Mesothelial cell of epicardium (in vitro differentiated cells): Measurements from ENCODE around the gene RNF152. TPM values are rescaled to one million over a fixed set of nuclear protein-coding genes. Genes with fewer than 3 reads are reported as not detected.

Experiments
- DNase-seq, 2 experiments: peaks; one replicate each; pipeline ENCODE4 v3.0.0; 2021; ENCODE audit warnings: low spot score in 2 of 2; ENCODE audit not compliant: unreplicated experiment in 2 of 2
- H3K27ac Mint-ChIP-seq: 2 replicates; pipeline ENCODE4 v1.8.0; 2021; ENCODE audit warnings: mixed read lengths
- H3K27me3 Mint-ChIP-seq: 2 replicates; pipeline ENCODE4 v1.8.0; 2021; ENCODE audit warnings: low read depth, mixed read lengths
- H3K36me3 Mint-ChIP-seq: 2 replicates; pipeline ENCODE4 v1.8.0; 2021; ENCODE audit warnings: mixed read lengths
- H3K4me1 Mint-ChIP-seq: 2 replicates; pipeline ENCODE4 v1.8.0; 2021; ENCODE audit warnings: mixed read lengths
- H3K4me3 Mint-ChIP-seq: 2 replicates; pipeline ENCODE4 v1.8.0; 2021; ENCODE audit warnings: mild to moderate bottlenecking, moderate library complexity, mixed read lengths
- H3K9me3 Mint-ChIP-seq: 2 replicates; pipeline ENCODE4 v1.8.0; 2021; ENCODE audit warnings: mixed read lengths
- total RNA-seq: library from RNA; stranded (reverse); gene quantifications from 3 replicates; pipeline ENCODE4 v1.2.1, GENCODE V29; 2021
- TF ChIP-seq, protein P1 (sequence below): fragments of 200-600 bp; sonication (generic); IDR thresholded peaks from one replicate; pipeline ENCODE4 v1.5.0; 2021; ENCODE audit warnings: antibody characterized with exemption; ENCODE audit not compliant: unreplicated experiment

The RNF152 gene
- total RNA-seq, 1 donor from 2014 or later = 28.6 TPM

DNA sequence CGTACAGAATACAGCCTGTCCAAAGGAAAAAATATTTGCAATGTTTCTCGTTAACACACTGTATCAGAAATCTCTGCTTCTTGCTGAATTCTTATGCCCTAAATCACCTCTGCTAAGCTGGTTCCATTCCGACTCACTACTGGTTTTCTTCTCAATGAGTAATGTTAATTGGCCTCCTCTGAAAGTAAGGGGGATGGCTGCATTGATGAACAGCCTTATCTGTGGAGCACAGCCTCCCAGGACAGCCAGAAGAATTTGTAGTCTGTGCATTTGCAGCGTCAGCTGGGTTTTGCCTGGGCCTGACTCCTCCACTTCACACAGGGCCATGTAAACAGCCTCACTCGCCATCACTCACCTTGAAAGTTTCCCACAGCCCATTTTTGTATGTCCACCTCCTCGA, 127.7 kb downstream of the RNF152 start:
- TF ChIP-seq, protein P1, sequence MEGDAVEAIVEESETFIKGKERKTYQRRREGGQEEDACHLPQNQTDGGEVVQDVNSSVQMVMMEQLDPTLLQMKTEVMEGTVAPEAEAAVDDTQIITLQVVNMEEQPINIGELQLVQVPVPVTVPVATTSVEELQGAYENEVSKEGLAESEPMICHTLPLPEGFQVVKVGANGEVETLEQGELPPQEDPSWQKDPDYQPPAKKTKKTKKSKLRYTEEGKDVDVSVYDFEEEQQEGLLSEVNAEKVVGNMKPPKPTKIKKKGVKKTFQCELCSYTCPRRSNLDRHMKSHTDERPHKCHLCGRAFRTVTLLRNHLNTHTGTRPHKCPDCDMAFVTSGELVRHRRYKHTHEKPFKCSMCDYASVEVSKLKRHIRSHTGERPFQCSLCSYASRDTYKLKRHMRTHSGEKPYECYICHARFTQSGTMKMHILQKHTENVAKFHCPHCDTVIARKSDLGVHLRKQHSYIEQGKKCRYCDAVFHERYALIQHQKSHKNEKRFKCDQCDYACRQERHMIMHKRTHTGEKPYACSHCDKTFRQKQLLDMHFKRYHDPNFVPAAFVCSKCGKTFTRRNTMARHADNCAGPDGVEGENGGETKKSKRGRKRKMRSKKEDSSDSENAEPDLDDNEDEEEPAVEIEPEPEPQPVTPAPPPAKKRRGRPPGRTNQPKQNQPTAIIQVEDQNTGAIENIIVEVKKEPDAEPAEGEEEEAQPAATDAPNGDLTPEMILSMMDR = no peak
- Mint-ChIP-seq H3K36me3 (no peaks in the 10 kb centered on the region), H3K4me1 (peaks cover 23% of the 10 kb centered on the region), H3K27me3 (no peaks in the 10 kb centered on the region), H3K4me3 (no peak overlapping the region), H3K9me3 (peaks cover 3% of the 10 kb centered on the region), H3K27ac (peak overlapping the region; percentile 43)
- no peak for DNase-seq

DNA sequence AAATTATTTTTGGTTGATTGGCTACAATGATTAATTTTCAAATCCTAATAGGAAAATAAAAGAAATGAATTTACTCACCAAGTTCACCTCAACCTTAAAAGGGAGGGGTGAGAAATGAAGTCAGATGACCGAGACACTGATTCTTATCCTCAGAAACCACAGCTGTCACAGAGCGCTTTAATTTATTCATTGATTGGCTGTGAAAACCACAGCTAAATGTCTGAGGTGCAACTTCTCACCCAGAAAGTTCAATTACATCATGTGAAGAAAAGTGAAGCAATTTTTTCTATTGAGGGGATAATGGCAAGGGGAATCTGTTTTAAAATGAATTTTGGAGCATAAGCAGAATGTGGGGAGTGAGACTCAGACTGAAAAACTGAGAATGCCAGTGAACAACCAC, 128.4 kb downstream of the RNF152 start:
- H3K36me3 Mint-ChIP-seq = no peaks in the 10 kb centered on the region
- peaks cover 4% of the 10 kb centered on the region for H3K9me3 Mint-ChIP-seq
- peaks cover 23% of the 10 kb centered on the region for H3K4me1 Mint-ChIP-seq
- H3K4me3 Mint-ChIP-seq = no peak overlapping the region
- DNase-seq = no peak
- H3K27me3 Mint-ChIP-seq = no peaks in the 10 kb centered on the region
- TF ChIP-seq, protein P1 = no peak
- peak overlapping the region; percentile 30 for H3K27ac Mint-ChIP-seq

DNA sequence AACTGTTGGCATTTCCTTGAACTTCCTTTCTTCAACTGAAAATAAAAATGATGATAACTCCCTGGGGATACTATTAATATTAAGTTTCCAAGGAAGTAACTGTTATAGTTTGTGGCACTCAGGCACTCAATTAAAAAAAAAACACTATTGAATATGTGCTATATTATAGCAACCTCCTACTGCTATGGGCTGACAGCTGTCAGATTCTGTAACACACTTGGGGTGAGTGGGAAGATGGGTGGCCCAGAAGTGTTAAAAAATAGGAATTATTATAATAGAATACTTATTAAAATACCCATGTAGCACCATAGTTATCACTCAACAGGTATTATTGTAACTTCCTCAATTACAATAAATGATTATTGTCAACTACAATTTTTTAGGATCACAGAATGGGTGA, 130.9 kb downstream of the RNF152 start:
- peaks cover 4% of the 10 kb centered on the region for H3K9me3 Mint-ChIP-seq
- H3K27ac Mint-ChIP-seq = no peak overlapping the region
- H3K36me3 Mint-ChIP-seq = no peaks in the 10 kb centered on the region
- no peak for DNase-seq
- peaks cover 23% of the 10 kb centered on the region for H3K4me1 Mint-ChIP-seq
- TF ChIP-seq, protein P1 = no peak
- no peaks in the 10 kb centered on the region for H3K27me3 Mint-ChIP-seq
- no peak overlapping the region for H3K4me3 Mint-ChIP-seq
